H1 (cell line): Measurements from ENCODE around the gene UCHL1. TPM values are rescaled to one million over a fixed set of nuclear protein-coding genes. Genes with fewer than 3 reads are reported as not detected.

Experiments
- CTBP2 ChIP-seq: IDR thresholded peaks from 2 replicates; pipeline ENCODE4 v1.7.0; 2011; ENCODE audit warnings: borderline replicate concordance, mild to moderate bottlenecking, moderate library complexity, mixed read lengths, low read length; ENCODE audit not compliant: insufficient read depth, insufficient read length
- GABPA ChIP-seq: IDR thresholded peaks from 2 replicates; pipeline ENCODE4 v1.6.1; 2011; ENCODE audit warnings: mild to moderate bottlenecking, low read length, moderate library complexity, borderline replicate concordance; ENCODE audit not compliant: insufficient read depth
- GTF2F1 ChIP-seq: IDR thresholded peaks from 2 replicates; pipeline ENCODE4 v1.6.1; 2012; ENCODE audit warnings: low read depth, low read length, improper control_type of control experiment, borderline replicate concordance
- JUND ChIP-seq: IDR thresholded peaks from 2 replicates; pipeline ENCODE4 v1.6.1; 2011; ENCODE audit warnings: mild to moderate bottlenecking, improper control_type of control experiment, low read length
- MAFK ChIP-seq: IDR thresholded peaks from 2 replicates; pipeline ENCODE4 v1.6.1; 2012; ENCODE audit warnings: low read depth, mild to moderate bottlenecking, improper control_type of control experiment, low read length
- POLR2A ChIP-seq, 2 experiments: IDR thresholded peaks; 1 replicate in 1 of 2; 2 replicates in 1 of 2; pipeline ENCODE4 v1.6.1; 2011; ENCODE audit warnings: low read depth in 2 of 2, low read length in 2 of 2, mild to moderate bottlenecking in 2 of 2; ENCODE audit errors: control extremely low read depth in 1 of 2
- SP1 ChIP-seq: IDR thresholded peaks from 2 replicates; pipeline ENCODE4 v1.6.1; 2011; ENCODE audit warnings: low read depth, low read length
- polyA plus RNA-seq, 7 experiments: library from polyadenylated mRNA; depleted of rRNA in 3 of 7; stranded (reverse) in 5 of 7; unstranded in 2 of 7; fragments of >200 nt in 5 of 7; fragments of 200-250 nt in 2 of 7; gene quantifications; 1 replicate in 5 of 7; 2 replicates in 1 of 7; 4 replicates in 1 of 7; pipeline versions ENCODE4 v1.2.1 to v1.2.3, GENCODE V29; 2011 to 2013; ENCODE audit warnings: missing spikeins in 2 of 7, mixed read lengths in 2 of 7
- total RNA-seq: library from RNA; stranded (reverse); fragmentation: NEBNext Ultra II Directional; extraction: Animal tissue kit (Norgen Biotek cat#: 25700); gene quantifications from 2 replicates; pipeline ENCODE4 v1.2.1, GENCODE V29; 2021
- TF ChIP-seq, protein P1 (sequence below): fragments of 300-600 bp; sonication (generic); IDR thresholded peaks from 2 replicates; pipeline ENCODE4 v1.7.1; 2012; ENCODE audit warnings: low read length, moderate library complexity, mild to moderate bottlenecking, inconsistent platforms; ENCODE audit not compliant: insufficient replicate concordance

UCHL1 gene
- total and polyA plus RNA-seq, 2 of the 8 experiments (the other 6 are each of a cell fraction or from before 2014, with no cell fraction given) = 781 to 1,717 TPM

DNA sequence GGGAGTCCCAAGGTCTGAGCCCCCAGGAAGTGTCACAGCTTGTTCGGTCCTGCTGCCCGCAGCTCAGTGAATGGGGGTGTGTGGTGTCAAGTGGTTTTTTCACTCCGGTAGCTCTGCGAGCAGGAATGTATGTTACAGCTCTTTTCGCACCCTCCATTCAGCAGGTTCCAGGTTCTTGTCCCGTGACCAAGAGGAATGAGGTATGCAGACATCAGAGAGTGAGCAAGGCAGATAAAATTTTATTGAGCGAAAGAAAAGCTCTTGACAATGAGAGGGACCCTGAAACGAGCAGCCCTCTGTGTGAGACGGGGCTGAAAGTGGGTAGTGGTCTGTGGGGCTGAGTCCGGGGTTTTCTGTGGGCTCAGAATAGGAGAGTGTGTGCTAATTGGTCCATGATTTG, 31.5 kb downstream of the UCHL1 start (continued):
- TF ChIP-seq, protein P1, sequence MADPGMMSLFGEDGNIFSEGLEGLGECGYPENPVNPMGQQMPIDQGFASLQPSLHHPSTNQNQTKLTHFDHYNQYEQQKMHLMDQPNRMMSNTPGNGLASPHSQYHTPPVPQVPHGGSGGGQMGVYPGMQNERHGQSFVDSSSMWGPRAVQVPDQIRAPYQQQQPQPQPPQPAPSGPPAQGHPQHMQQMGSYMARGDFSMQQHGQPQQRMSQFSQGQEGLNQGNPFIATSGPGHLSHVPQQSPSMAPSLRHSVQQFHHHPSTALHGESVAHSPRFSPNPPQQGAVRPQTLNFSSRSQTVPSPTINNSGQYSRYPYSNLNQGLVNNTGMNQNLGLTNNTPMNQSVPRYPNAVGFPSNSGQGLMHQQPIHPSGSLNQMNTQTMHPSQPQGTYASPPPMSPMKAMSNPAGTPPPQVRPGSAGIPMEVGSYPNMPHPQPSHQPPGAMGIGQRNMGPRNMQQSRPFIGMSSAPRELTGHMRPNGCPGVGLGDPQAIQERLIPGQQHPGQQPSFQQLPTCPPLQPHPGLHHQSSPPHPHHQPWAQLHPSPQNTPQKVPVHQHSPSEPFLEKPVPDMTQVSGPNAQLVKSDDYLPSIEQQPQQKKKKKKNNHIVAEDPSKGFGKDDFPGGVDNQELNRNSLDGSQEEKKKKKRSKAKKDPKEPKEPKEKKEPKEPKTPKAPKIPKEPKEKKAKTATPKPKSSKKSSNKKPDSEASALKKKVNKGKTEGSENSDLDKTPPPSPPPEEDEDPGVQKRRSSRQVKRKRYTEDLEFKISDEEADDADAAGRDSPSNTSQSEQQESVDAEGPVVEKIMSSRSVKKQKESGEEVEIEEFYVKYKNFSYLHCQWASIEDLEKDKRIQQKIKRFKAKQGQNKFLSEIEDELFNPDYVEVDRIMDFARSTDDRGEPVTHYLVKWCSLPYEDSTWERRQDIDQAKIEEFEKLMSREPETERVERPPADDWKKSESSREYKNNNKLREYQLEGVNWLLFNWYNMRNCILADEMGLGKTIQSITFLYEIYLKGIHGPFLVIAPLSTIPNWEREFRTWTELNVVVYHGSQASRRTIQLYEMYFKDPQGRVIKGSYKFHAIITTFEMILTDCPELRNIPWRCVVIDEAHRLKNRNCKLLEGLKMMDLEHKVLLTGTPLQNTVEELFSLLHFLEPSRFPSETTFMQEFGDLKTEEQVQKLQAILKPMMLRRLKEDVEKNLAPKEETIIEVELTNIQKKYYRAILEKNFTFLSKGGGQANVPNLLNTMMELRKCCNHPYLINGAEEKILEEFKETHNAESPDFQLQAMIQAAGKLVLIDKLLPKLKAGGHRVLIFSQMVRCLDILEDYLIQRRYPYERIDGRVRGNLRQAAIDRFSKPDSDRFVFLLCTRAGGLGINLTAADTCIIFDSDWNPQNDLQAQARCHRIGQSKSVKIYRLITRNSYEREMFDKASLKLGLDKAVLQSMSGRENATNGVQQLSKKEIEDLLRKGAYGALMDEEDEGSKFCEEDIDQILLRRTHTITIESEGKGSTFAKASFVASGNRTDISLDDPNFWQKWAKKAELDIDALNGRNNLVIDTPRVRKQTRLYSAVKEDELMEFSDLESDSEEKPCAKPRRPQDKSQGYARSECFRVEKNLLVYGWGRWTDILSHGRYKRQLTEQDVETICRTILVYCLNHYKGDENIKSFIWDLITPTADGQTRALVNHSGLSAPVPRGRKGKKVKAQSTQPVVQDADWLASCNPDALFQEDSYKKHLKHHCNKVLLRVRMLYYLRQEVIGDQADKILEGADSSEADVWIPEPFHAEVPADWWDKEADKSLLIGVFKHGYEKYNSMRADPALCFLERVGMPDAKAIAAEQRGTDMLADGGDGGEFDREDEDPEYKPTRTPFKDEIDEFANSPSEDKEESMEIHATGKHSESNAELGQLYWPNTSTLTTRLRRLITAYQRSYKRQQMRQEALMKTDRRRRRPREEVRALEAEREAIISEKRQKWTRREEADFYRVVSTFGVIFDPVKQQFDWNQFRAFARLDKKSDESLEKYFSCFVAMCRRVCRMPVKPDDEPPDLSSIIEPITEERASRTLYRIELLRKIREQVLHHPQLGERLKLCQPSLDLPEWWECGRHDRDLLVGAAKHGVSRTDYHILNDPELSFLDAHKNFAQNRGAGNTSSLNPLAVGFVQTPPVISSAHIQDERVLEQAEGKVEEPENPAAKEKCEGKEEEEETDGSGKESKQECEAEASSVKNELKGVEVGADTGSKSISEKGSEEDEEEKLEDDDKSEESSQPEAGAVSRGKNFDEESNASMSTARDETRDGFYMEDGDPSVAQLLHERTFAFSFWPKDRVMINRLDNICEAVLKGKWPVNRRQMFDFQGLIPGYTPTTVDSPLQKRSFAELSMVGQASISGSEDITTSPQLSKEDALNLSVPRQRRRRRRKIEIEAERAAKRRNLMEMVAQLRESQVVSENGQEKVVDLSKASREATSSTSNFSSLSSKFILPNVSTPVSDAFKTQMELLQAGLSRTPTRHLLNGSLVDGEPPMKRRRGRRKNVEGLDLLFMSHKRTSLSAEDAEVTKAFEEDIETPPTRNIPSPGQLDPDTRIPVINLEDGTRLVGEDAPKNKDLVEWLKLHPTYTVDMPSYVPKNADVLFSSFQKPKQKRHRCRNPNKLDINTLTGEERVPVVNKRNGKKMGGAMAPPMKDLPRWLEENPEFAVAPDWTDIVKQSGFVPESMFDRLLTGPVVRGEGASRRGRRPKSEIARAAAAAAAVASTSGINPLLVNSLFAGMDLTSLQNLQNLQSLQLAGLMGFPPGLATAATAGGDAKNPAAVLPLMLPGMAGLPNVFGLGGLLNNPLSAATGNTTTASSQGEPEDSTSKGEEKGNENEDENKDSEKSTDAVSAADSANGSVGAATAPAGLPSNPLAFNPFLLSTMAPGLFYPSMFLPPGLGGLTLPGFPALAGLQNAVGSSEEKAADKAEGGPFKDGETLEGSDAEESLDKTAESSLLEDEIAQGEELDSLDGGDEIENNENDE = no peak
- TF ChIP-seq POLR2A (IDR thresholded peaks at IDR 0.05; ENCODE audit: control extremely low read depth in 1 of 2, low read depth in 2 of 2, low read length in 2 of 2) (no peak), CTBP2 (no peak), GABPA (no peak), SP1 (no peak), GTF2F1 (no peak), MAFK (no peak), JUND (no peak)
